Raji (cell line): Measurements from ENCODE around the gene MTA3.

Experiments
- POLR2A ChIP-seq: IDR thresholded peaks from 2 replicates; pipeline ENCODE4 v1.6.1; 2011; ENCODE audit warnings: low read depth, low read length, control low read depth; ENCODE audit not compliant: insufficient read depth

The MTA3 gene

GRCh38 chr2:42736598-42737322 is 168.3 kb downstream of the MTA3 start:
- TF ChIP-seq POLR2A: no peak

DNA sequence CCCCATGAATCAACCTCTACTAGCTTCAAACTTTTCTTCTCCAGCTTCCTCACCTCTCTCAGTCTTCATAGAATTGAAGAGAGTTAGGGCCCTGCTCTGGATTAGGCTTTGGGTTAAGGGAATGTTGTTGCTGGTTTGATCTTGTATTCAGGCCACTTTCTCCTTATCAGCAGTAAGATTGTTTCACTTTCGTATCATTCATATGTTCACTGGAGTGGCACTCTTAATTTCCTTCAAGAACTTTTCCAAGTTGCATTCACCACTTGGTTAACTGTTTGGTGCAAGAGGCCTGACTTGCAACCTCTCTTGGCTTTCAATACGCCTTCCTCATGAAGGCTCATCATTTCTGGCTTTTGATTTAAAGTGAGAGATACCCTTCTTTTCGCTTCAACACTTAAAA is 172.7 kb downstream of the MTA3 start:
- TF ChIP-seq POLR2A: no peak

GRCh38 chr2:42742740-42743658 is 174.6 kb downstream of the MTA3 start:
- no peak for TF ChIP-seq POLR2A

- TF ChIP-seq POLR2A: no peak
Observed at GRCh38 chr2:42743659-42743990, 175.2 kb downstream of the MTA3 start.

GRCh38 chr2:42744545-42745082 is 176.2 kb downstream of the MTA3 start:
- TF ChIP-seq POLR2A: no peak

- TF ChIP-seq POLR2A: no peak
Observed at GRCh38 chr2:42747422-42747821, 179.0 kb downstream of the MTA3 start.

DNA sequence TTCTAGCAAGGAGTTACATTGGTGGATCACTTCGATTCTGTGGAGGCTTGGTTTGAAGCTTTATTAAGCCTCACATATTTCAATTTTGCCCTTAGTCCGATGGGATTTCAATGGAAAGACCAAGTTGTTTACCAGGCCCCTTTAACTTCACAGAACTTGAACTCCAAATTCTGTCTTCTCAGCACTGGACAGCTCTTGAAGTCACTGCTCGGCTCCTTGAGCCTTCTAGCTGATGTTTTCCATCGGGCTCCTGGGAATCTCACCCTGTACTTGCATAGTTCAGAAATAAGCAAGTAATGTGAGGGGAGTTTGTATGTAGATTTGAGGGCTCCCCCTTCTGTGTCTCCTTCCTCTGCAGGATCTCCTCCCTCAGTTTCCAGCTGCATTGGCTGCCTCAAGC is 180.4 kb downstream of the MTA3 start:
- TF ChIP-seq POLR2A: no peak

- TF ChIP-seq POLR2A: no peak
Observed at GRCh38 chr2:42752314-42752713, 183.9 kb downstream of the MTA3 start.

DNA sequence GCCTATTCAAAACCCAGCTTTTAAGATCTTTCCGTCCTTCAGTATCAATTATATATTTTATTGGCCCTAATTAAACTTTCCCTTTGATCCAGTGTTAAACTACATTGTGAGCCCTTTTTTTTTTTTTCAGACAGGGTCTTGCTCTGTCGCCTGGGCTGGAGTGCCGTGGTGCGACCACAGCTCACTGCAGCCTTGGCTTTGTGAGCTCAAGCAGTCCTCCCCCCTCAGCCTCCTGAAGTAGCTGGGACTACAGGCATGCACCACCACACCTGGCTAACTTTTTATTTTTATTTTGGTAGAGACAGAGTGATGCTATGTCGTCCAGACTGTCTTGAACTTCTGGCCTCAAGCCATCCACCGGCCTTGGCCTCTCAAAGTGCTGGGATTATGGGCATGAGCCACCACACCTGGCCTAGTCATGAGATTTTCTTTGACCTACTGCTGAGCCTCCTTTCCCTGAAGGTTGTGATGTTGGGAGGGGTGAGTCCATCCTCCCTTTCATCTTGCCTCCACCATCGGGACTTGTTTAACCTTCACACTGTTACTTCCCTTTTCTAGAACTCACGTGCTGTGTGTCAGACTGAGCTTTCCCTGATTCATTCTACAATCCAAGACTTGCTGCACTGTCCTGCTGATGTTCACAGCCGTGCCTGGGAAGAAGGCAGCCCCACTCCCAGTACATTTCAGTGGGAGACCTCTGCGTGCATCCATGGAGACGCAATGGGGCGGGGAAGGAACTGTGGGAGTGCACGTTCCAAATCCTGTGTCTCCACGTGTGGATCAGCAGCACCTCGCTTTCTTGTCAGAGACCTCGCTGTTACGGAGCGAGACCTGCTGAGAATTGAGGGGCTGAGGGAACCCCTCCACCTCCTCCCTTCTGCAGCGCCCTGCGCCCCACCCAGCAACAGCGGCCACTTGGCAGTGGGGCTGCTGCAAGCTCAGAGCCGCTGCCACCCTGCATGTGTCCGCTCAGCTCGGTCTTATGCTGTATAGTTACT is 184.7 kb downstream of the MTA3 start:
- no peak for TF ChIP-seq POLR2A

GRCh38 chr2:42754021-42754775 is 185.8 kb downstream of the MTA3 start:
- no peak for TF ChIP-seq POLR2A

- no peak for TF ChIP-seq POLR2A
Observed at GRCh38 chr2:42754776-42755140, 186.3 kb downstream of the MTA3 start.

GRCh38 chr2:42755191-42755880 is 186.9 kb downstream of the MTA3 start:
- no peak for TF ChIP-seq POLR2A

DNA sequence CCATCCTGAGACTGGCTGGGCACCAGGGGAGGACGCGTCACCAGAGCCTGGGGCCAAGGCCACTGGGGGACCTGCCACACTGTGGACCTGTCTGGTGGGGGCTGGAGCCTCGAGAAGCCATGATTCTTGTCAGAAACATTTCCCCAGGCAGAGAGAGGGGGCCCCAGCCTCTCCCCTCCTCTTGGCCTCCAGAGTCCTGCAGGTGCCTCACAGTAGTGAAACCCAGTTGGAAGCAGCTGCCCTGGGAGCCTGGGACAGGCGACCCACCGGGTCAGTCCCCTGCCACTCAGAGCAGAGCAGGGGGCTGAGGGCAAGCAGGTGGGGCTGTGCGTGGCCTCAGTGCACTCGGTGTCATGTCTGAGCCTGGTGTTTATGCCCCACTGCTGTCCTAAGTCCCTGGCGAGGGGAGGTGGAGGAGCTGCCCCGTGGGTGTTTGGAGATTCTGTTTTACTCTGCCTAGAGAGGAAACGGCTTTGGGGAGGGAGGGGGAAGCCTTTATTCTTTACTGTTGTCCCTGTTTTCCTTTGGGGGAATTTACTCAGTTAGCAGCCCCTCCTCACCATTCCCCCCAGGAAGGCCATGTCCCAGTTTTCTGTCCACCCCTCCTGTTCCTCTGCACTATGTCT is 187.8 kb downstream of the MTA3 start:
- TF ChIP-seq POLR2A: no peak
